ENCODE results near the gene CSGALNACT2.
"Not testable (repeated sequence)": the region's sequence is repeated elsewhere in the genome, so short reads cannot be mapped to it uniquely, and the experiment has no call there.

Gene CSGALNACT2

GRCh38 chr10:43141421-43141820 is 3.2 kb downstream of the CSGALNACT2 start:
- DNase-seq (ENCODE audit: low spot score): no peak

- no peak for DNase-seq (ENCODE audit: low spot score)
Observed at GRCh38 chr10:43145311-43145710, 7.1 kb downstream of the CSGALNACT2 start.

- not testable (repeated sequence) for DNase-seq (ENCODE audit: low spot score)
Observed at GRCh38 chr10:43145936-43146335, 7.7 kb downstream of the CSGALNACT2 start.

GRCh38 chr10:43151371-43151770 is 13.1 kb downstream of the CSGALNACT2 start:
- DNase-seq (ENCODE audit: low spot score): peak; percentile 40

GRCh38 chr10:43153901-43154300 is 15.7 kb downstream of the CSGALNACT2 start:
- DNase-seq (ENCODE audit: low spot score): no peak

- DNase-seq (ENCODE audit: low spot score): no peak
Observed at GRCh38 chr10:43155221-43155620, 17.0 kb downstream of the CSGALNACT2 start.

GRCh38 chr10:43155741-43156140 is 17.5 kb downstream of the CSGALNACT2 start:
- DNase-seq (ENCODE audit: low spot score): no peak

- no peak for DNase-seq (ENCODE audit: low spot score)
Observed at GRCh38 chr10:43156590-43157341, 18.5 kb downstream of the CSGALNACT2 start.

GRCh38 chr10:43158636-43159035 is 20.4 kb downstream of the CSGALNACT2 start:
- no peak for DNase-seq (ENCODE audit: low spot score)

- no peak for DNase-seq (ENCODE audit: low spot score)
Observed at GRCh38 chr10:43160046-43160920, 22.0 kb downstream of the CSGALNACT2 start.

GRCh38 chr10:43160921-43161255 is 22.6 kb downstream of the CSGALNACT2 start:
- no peak for DNase-seq (ENCODE audit: low spot score)

- no peak for DNase-seq (ENCODE audit: low spot score)
Observed at GRCh38 chr10:43162604-43163003, 24.4 kb downstream of the CSGALNACT2 start.

GRCh38 chr10:43166207-43166879 is 28.1 kb downstream of the CSGALNACT2 start:
- no peak for DNase-seq (ENCODE audit: low spot score)

GRCh38 chr10:43166880-43167497 is 28.7 kb downstream of the CSGALNACT2 start:
- no peak for DNase-seq (ENCODE audit: low spot score)

GRCh38 chr10:43167498-43167889 is 29.2 kb downstream of the CSGALNACT2 start:
- no peak for DNase-seq (ENCODE audit: low spot score)

GRCh38 chr10:43170491-43170890 is 32.2 kb downstream of the CSGALNACT2 start:
- no peak for DNase-seq (ENCODE audit: low spot score)

- no peak for DNase-seq (ENCODE audit: low spot score)
Observed at GRCh38 chr10:43172645-43173044, 34.4 kb downstream of the CSGALNACT2 start.

GRCh38 chr10:43173120-43173519 is 34.9 kb downstream of the CSGALNACT2 start:
- no peak for DNase-seq (ENCODE audit: low spot score)

- no peak for DNase-seq (ENCODE audit: low spot score)
Observed at GRCh38 chr10:43174969-43175368, 36.7 kb downstream of the CSGALNACT2 start.

GRCh38 chr10:43176271-43176670 is 38.0 kb downstream of the CSGALNACT2 start:
- DNase-seq (ENCODE audit: low spot score): no peak

- no peak for DNase-seq (ENCODE audit: low spot score)
Observed at GRCh38 chr10:43177595-43177994, 39.4 kb downstream of the CSGALNACT2 start.

GRCh38 chr10:43181146-43181545 is 42.9 kb downstream of the CSGALNACT2 start:
- DNase-seq (ENCODE audit: low spot score): no peak
